ENCODE measurements around the gene PSMA6.

DNA sequence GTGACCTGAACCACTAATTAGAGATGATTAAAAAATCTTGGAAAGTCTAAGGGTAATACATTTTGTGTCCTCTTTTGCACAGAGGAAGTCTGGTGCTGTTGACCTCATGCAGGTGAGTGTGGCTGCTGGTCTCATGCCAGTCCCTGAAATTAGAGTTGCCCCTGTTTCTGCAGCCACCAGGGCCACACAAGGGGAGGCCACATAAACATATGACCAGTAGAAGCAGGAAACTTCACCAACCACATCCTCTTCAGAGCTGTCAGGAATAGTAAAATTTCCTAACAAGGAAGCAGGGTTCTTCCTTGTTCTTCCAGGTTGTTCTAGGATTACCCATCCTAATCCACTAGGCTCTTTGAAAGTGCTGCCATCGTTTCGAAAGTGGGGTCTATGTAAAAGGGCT, 28.3 kb downstream of the PSMA6 start:
- TF ChIP-seq CTCF (IDR thresholded peaks at IDR 0.05) (no peak), POLR2A (IDR thresholded peaks at IDR 0.05) (no peak)
